Measurements from ENCODE around the gene OPA3. TPM values are rescaled to one million over a fixed set of nuclear protein-coding genes. Genes with fewer than 3 reads are reported as not detected.
"Not testable (repeated sequence)": the region's sequence is repeated elsewhere in the genome, so short reads cannot be mapped to it uniquely, and the experiment has no call there.

The OPA3 gene
- total RNA-seq: 10 to 100 TPM in 1 of 2 donors, 1 to 10 TPM in 1; 8.4 to 13.1 TPM

DNA sequence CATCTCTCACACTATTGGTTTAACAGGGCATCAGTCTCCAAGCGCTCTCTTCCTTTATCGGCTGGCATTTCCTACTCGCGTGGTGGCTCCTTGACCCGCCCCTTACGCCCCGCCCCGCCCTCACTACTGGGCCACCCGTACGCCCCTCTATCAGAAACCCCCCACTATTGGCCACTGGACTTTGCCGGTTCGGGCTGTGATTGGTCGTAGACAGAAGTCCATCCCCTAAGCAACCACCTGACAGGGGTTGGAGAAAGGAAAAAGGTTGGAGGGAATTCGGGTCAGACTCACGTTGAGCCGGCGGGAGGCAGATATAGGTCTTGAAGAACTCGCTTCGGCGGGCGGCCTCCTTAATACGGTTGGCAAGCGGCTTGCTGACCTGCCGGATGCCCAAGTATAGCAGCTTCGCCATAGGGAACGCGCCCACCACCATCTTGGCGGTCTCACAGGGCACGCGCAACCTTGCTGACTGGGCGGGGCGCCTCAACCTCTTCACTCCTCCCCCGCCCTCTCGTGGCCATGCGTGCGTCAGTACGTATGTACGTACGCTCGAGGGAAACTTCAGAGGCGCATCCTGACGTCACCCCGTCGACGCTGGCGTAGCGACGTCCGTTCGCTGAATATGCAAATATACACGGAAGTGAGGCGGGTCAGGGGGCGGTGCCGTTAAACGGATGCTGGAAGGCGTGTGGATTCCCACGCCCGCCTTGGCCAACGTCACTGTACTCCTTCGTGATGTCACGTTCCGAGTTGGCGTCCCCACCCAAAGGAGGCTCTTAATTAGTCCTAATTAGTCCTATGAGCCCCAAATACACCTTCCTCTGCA lies at the start of gene OPA3:
TSS of gene OPA3 (minus strand) at position 471 of the 826 bp plus-strand sequence. CDS start at position 433, 38 bp downstream.
- Histone ChIP-seq H3K27ac (peak within 1 kb of the TSS; percentile 96 to 97), H3K4me3 (peak within 1 kb of the TSS; percentile 96), H3K36me3 (no peaks in the 10 kb centered on the region), H3K27me3 (replicated peaks; ENCODE audit: insufficient read depth) (no peaks in the 10 kb centered on the region), H3K9me3 (no peaks in the 10 kb centered on the region), H3K4me1 (ENCODE audit: control insufficient read depth in 1 of 2, low read depth in 2 of 2) (peaks cover 5 to 12% of the 10 kb centered on the region in 2 donors)
- TF ChIP-seq, protein P1, sequence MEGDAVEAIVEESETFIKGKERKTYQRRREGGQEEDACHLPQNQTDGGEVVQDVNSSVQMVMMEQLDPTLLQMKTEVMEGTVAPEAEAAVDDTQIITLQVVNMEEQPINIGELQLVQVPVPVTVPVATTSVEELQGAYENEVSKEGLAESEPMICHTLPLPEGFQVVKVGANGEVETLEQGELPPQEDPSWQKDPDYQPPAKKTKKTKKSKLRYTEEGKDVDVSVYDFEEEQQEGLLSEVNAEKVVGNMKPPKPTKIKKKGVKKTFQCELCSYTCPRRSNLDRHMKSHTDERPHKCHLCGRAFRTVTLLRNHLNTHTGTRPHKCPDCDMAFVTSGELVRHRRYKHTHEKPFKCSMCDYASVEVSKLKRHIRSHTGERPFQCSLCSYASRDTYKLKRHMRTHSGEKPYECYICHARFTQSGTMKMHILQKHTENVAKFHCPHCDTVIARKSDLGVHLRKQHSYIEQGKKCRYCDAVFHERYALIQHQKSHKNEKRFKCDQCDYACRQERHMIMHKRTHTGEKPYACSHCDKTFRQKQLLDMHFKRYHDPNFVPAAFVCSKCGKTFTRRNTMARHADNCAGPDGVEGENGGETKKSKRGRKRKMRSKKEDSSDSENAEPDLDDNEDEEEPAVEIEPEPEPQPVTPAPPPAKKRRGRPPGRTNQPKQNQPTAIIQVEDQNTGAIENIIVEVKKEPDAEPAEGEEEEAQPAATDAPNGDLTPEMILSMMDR (IDR thresholded peaks at IDR 0.05): no peak
- ATAC-seq (ENCODE audit: insufficient number of reproducible peaks, low FRiP score, low read depth) (peak; percentile 98), DNase-seq (ENCODE audit: low spot score) (peak; percentile 99)

DNA sequence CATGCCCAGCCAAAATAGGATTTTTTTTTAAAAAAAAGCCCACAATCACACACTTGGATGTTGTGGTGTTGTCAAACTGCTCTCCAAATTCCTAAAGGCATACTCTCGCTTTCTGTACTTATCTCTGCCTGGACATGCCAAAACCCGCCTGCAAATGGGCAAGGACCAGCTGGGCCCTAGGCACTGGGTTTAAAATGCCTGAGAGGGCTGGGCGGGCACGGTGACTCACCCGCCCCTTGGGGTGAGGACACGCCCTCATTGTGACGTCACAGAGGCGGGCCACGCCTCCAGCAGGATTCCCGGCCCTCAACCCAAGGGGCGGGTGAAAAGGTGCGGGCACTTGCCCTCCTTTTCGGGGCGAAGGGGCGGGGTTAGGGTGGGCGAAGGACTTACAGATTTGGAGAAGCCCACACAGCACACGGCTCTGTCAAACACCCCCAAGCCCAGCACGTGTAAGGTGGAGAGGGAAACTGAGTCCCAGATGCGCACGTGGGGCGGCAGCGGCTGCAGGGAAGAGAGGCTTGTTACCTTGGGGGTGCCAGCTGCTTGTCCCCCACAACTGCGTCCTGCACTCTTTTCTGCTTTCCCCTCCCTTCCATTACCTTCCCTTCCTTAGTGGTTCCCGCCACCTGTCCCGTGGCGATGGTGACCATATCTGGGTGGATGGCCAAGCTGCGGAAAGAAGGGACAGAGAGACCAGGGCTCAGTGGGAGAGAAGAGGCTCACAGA lies 48.0 kb upstream of the OPA3 start:
- ATAC-seq (ENCODE audit: insufficient number of reproducible peaks, low FRiP score, low read depth) (peak; percentile 88), DNase-seq (ENCODE audit: low spot score) (peak; percentile 61)
- peak overlapping the region; percentile 68 to 70 for H3K27ac ChIP-seq
- H3K27me3 ChIP-seq (replicated peaks; ENCODE audit: insufficient read depth): no peaks in the 10 kb centered on the region
- peaks cover 13% of the 10 kb centered on the region for H3K36me3 ChIP-seq
- peaks cover 0 to 31% of the 10 kb centered on the region in 2 donors for H3K4me1 ChIP-seq (ENCODE audit: control insufficient read depth in 1 of 2, low read depth in 2 of 2)
- H3K9me3 ChIP-seq: no peaks in the 10 kb centered on the region
- no peak overlapping the region for H3K4me3 ChIP-seq
- TF ChIP-seq, protein P1 (IDR thresholded peaks at IDR 0.05): no peak

DNA sequence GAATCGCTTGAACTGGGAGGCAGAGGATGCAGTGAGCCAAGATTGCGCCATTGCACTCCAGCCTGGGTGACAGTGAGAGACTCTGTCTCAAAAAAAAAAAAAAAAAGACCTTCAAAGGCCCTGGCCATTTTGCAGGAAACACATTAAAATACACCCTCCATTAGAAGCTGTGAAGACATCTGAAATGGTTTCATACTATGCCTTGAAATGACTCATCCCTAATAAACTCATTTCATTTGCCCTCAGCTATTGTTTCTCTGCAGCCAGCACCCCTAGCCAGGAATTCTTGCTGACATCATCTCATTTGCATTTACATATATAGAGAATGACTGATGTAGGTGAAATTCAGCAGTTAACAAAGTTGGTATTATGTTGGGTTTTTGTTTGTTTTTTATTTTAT lies 45.9 kb upstream of the OPA3 start:
- Histone ChIP-seq H3K36me3 (peaks cover 22% of the 10 kb centered on the region), H3K9me3 (no peaks in the 10 kb centered on the region), H3K4me3 (no peak overlapping the region), H3K4me1 (ENCODE audit: control insufficient read depth in 1 of 2, low read depth in 2 of 2) (peaks cover 0 to 12% of the 10 kb centered on the region in 2 donors), H3K27ac (no peak overlapping the region), H3K27me3 (replicated peaks; ENCODE audit: insufficient read depth) (no peaks in the 10 kb centered on the region)
- DNase-seq (ENCODE audit: low spot score) (no peak), ATAC-seq (ENCODE audit: insufficient number of reproducible peaks, low FRiP score, low read depth) (no peak)
- TF ChIP-seq, protein P1 (IDR thresholded peaks at IDR 0.05): no peak

DNA sequence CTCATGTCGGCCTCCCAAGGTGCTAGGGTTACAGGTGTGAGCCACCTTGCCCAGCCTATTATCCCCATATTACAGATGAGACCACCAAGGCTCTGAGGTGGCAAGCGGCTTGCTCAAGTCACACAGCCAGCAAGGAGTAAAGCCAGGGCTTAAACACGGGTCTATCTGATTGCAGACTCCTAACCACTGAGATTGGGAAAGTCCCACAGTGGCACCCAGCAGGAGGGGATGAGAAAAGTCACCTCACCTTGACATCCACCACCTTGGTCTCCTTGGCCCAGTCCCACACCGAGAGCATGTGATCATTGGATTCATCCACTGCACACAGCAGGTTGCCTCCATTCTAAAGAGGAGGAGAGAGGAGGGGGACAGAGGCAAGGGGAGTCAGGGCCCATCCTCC lies 45.1 kb upstream of the OPA3 start:
- no peak for DNase-seq (ENCODE audit: low spot score)
- Histone ChIP-seq H3K27me3 (replicated peaks; ENCODE audit: insufficient read depth) (no peaks in the 10 kb centered on the region), H3K9me3 (no peaks in the 10 kb centered on the region), H3K27ac (no peak overlapping the region), H3K36me3 (peaks cover 24% of the 10 kb centered on the region), H3K4me1 (ENCODE audit: control insufficient read depth in 1 of 2, low read depth in 2 of 2) (peaks cover 0 to 5% of the 10 kb centered on the region in 2 donors), H3K4me3 (no peak overlapping the region)
- ATAC-seq (ENCODE audit: insufficient number of reproducible peaks, low FRiP score, low read depth): no peak
- TF ChIP-seq, protein P1 (IDR thresholded peaks at IDR 0.05): no peak

DNA sequence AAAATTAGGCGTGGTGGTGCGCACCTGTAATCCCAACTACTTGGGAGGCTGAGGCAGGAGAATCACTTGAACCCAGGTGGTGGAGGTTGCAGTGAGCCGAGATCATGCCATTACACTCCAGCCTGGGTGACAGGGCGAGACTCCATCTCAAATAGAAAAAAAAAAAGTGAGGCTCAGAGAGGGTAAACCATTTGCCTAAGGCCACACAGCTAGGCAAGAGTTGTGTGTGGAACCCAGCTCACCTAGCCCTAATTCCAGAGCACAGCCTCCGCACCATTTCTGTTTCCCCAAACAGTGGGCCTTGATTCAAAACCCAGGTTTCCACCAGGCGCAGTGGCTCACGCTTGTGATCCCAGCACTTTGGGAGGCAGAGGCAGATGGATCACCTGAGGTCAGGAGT lies 43.6 kb upstream of the OPA3 start:
- peaks cover 24% of the 10 kb centered on the region for H3K36me3 ChIP-seq
- H3K9me3 ChIP-seq; DNase-seq (ENCODE audit: low spot score); ATAC-seq (ENCODE audit: insufficient number of reproducible peaks, low FRiP score, low read depth); H3K4me3 ChIP-seq; H3K27me3 ChIP-seq (replicated peaks; ENCODE audit: insufficient read depth); H3K4me1 ChIP-seq (ENCODE audit: control insufficient read depth in 1 of 2, low read depth in 2 of 2); H3K27ac ChIP-seq: not testable (repeated sequence)

Measured in thoracic aorta (tissue), 2 donors.